22Rv1 (cell line): ENCODE data around the gene NCKAP5L.
"Not testable (repeated sequence)": the region's sequence is repeated elsewhere in the genome, so short reads cannot be mapped to it uniquely, and the experiment has no call there.

ENCODE experiments used
- H3K27ac ChIP-seq: fragments of 450-650 bp; 2 replicates; pipeline ENCODE4 v1.5.1; 2017
- CTCF ChIP-seq: fragments of 450-650 bp; IDR thresholded peaks from 2 replicates; pipeline ENCODE4 v1.5.1; 2017; ENCODE audit warnings: mild to moderate bottlenecking
- ZFX ChIP-seq: fragments of 450-650 bp; IDR thresholded peaks from 2 replicates; pipeline ENCODE4 v1.6.1; 2017; ENCODE audit warnings: antibody characterized with exemption, borderline replicate concordance

The NCKAP5L gene

GRCh38 chr12:49863946-49864797, 36.0 kb upstream of the NCKAP5L start:
- no peak for TF ChIP-seq ZFX
- TF ChIP-seq CTCF, result no peak
- H3K27ac ChIP-seq, result no peak overlapping the region

GRCh38 chr12:49860921-49861320, 32.7 kb upstream of the NCKAP5L start:
- H3K27ac ChIP-seq, result not testable (repeated sequence)

- not testable (repeated sequence) for H3K27ac ChIP-seq
These were observed 27.7 kb upstream of the NCKAP5L start for GRCh38 chr12:49855890-49856289.

GRCh38 chr12:49854976-49855375, 26.8 kb upstream of the NCKAP5L start:
- no peak overlapping the region for H3K27ac ChIP-seq
- TF ChIP-seq CTCF, result no peak
- TF ChIP-seq ZFX, result no peak

- H3K27ac ChIP-seq, result no peak overlapping the region
- TF ChIP-seq CTCF (no peak), ZFX (no peak)
These were observed 25.5 kb upstream of the NCKAP5L start for GRCh38 chr12:49853671-49854070.

GRCh38 chr12:49847161-49847560, 18.9 kb upstream of the NCKAP5L start:
- no peak for TF ChIP-seq CTCF
- TF ChIP-seq ZFX, result no peak
- H3K27ac ChIP-seq, result no peak overlapping the region

GRCh38 chr12:49846032-49846431, 17.8 kb upstream of the NCKAP5L start:
- TF ChIP-seq CTCF (no peak), ZFX (no peak)
- no peak overlapping the region for H3K27ac ChIP-seq

- H3K27ac ChIP-seq, result peak overlapping the region; percentile 97
- TF ChIP-seq ZFX, result no peak
- TF ChIP-seq CTCF, result no peak
These were observed 15.7 kb upstream of the NCKAP5L start for GRCh38 chr12:49843876-49844437.
